HEK293 (cell line): ENCODE data around the gene MYO9B.

Source experiments
- HOXD13 ChIP-seq: sonication (generic); formaldehyde crosslinking; IDR thresholded peaks from 2 replicates; pipeline ENCODE4 v1.8.0; 2022; ENCODE audit warnings: missing genetic modification reagents, borderline replicate concordance
- ZNF274 ChIP-seq, 2 experiments: fragments of 200-500 bp in 1 of 2; fragments of 450-650 bp in 1 of 2; sonication (Bioruptor generic) in 1 of 2; formaldehyde crosslinking in 1 of 2; IDR thresholded peaks; 2 replicates each; pipeline versions ENCODE4 v1.5.1 to v1.6.1; 2014 to 2016; ENCODE audit warnings: borderline replicate concordance in 1 of 2, inconsistent platforms in 1 of 2, low read length in 1 of 2, missing biosample characterization in 1 of 2, missing genetic modification characterization in 1 of 2
- ZNF513 ChIP-seq: fragments of 450-650 bp; IDR thresholded peaks from 2 replicates; pipeline ENCODE4 v1.5.1; 2018; ENCODE audit warnings: missing biosample characterization, missing genetic modification characterization

GRCh38 chr19:17095141-17095919 lies 19.8 kb downstream of the MYO9B start:
- TF ChIP-seq HOXD13 (CRISPR knock-in tag) (no peak), ZNF274 (IDR thresholded peaks at IDR 0.05; ENCODE audit: low read length) (no peak), ZNF274 (tag by site-specific recombination; IDR thresholded peaks at IDR 0.05; ENCODE audit: borderline replicate concordance) (no peak), ZNF513 (tag by site-specific recombination) (no peak)
